H1 (cell line): ENCODE results near the gene DES. TPM values are rescaled to one million over a fixed set of nuclear protein-coding genes. Genes with fewer than 3 reads are reported as not detected.

ENCODE experiments used
- CTCF ChIA-PET: fragments of 300-600 bp; sonication (Branson Sonifier 250); formaldehyde crosslinking; loops from one replicate; lab custom pipeline; 2021; ENCODE audit not compliant: partially characterized antibody; lab: Charles Lee
- POLR2A ChIA-PET: fragments of 300-600 bp; sonication (Branson Sonifier 250); formaldehyde crosslinking; loops from one replicate; lab custom pipeline; 2021; ENCODE audit warnings: inconsistent platforms; ENCODE audit not compliant: partially characterized antibody; lab: Charles Lee
- DNase-seq, 2 experiments: peaks; one replicate each; pipeline versions ENCODE4 v3.0.0 to v3.0.0-alpha.2; 2010 to 2022; ENCODE audit warnings: low spot score in 2 of 2, low read depth in 1 of 2, mixed read lengths in 1 of 2
- FAIRE-seq: peaks from 2 replicates; lab custom pipeline; 2011; peaks lifted over from hg19 to GRCh38; lab: Jason Lieb, UNC
- H2AFZ ChIP-seq: 2 replicates; pipeline ENCODE4 v1.8.1; 2012; ENCODE audit warnings: low read length, inconsistent platforms
- H2AK5ac ChIP-seq: 2 replicates; pipeline ENCODE4 v1.6.1; 2013; ENCODE audit warnings: low read depth, low read length
- H2BK120ac ChIP-seq: replicated peaks from 2 replicates; pipeline ENCODE3; 2013; ENCODE audit warnings: low read depth, low read length, inconsistent platforms
- H2BK12ac ChIP-seq: 2 replicates; pipeline ENCODE4 v1.6.1; 2013; ENCODE audit warnings: low read depth, low read length
- H2BK15ac ChIP-seq: 2 replicates; pipeline ENCODE4 v1.6.1; 2013; ENCODE audit warnings: low read length
- H2BK20ac ChIP-seq: 2 replicates; pipeline ENCODE4 v1.6.1; 2013; ENCODE audit warnings: low read length
- H2BK5ac ChIP-seq: 2 replicates; pipeline ENCODE4 v1.6.1; 2013; ENCODE audit warnings: low read depth, low read length
- H3K14ac ChIP-seq: 2 replicates; pipeline ENCODE4 v1.6.1; 2013; ENCODE audit warnings: inconsistent platforms; ENCODE audit not compliant: insufficient read length
- H3K18ac ChIP-seq: 2 replicates; pipeline ENCODE4 v1.6.1; 2013; ENCODE audit warnings: low read length; ENCODE audit errors: extremely low read depth
- H3K23ac ChIP-seq: 2 replicates; pipeline ENCODE4 v1.6.1; 2013; ENCODE audit warnings: inconsistent platforms; ENCODE audit not compliant: insufficient read length
- H3K23me2 ChIP-seq: 2 replicates; pipeline ENCODE4 v1.6.1; 2013; ENCODE audit warnings: low read depth, low read length
- H3K27ac ChIP-seq: 2 replicates; pipeline ENCODE4 v1.6.1; 2011; ENCODE audit warnings: low read depth, low read length, inconsistent platforms
- H3K27me3 ChIP-seq, 4 experiments: replicated peaks in 1 of 4; 1 replicate in 1 of 4; 2 replicates in 3 of 4; pipeline versions ENCODE4 v1.6.1 to v1.8.1; 2011 to 2013; ENCODE audit warnings: low read length in 3 of 4, mild to moderate bottlenecking in 3 of 4, inconsistent platforms in 2 of 4, mixed read lengths in 2 of 4, moderate library complexity in 1 of 4; ENCODE audit not compliant: control insufficient read depth in 3 of 4, insufficient read depth in 3 of 4; ENCODE audit errors: extremely low read depth in 1 of 4
- H3K36me3 ChIP-seq, 4 experiments: 2 replicates each; pipeline versions ENCODE4 v1.6.1 to v1.8.1; 2011 to 2013; ENCODE audit warnings: mild to moderate bottlenecking in 4 of 4, low read length in 3 of 4, moderate library complexity in 2 of 4, control low read depth in 1 of 4, inconsistent platforms in 1 of 4; ENCODE audit not compliant: insufficient read depth in 4 of 4, control insufficient read depth in 2 of 4
- H3K4ac ChIP-seq: replicated peaks from 2 replicates; pipeline ENCODE3; 2013; ENCODE audit warnings: low read length, low read depth, mixed read lengths, inconsistent platforms; ENCODE audit not compliant: insufficient read length
- H3K4me1 ChIP-seq, 4 experiments: replicated peaks in 1 of 4; 1 replicate in 1 of 4; 2 replicates in 3 of 4; pipeline versions ENCODE4 v1.6.1 to v1.8.1; 2011 to 2013; ENCODE audit warnings: low read length in 3 of 4, inconsistent platforms in 2 of 4, mixed read lengths in 1 of 4; ENCODE audit not compliant: insufficient read depth in 4 of 4, control insufficient read depth in 3 of 4
- H3K4me2 ChIP-seq, 2 experiments: 2 replicates each; pipeline versions ENCODE4 v1.6.1 to v1.8.1; 2011 to 2013; ENCODE audit warnings: low read depth in 2 of 2, low read length in 2 of 2, control low read depth in 1 of 2, inconsistent platforms in 1 of 2, mild to moderate bottlenecking in 1 of 2; ENCODE audit not compliant: insufficient read depth in 1 of 2
- H3K4me3 ChIP-seq, 4 experiments: fragments of 200-600, 300-600 bp in 1 of 4; sonication (generic), shearing (Covaris generic), sonication (Bioruptor Twin) in 1 of 4; 2 replicates each; pipeline versions ENCODE4 v1.5.1 to v1.8.1; 2011 to 2016; ENCODE audit warnings: low read length in 4 of 4, low read depth in 3 of 4, control low read depth in 2 of 4, inconsistent platforms in 2 of 4, mild to moderate bottlenecking in 2 of 4, mixed read lengths in 1 of 4, moderate library complexity in 1 of 4; ENCODE audit not compliant: insufficient read depth in 2 of 4; ENCODE audit errors: extremely low read depth in 1 of 4
- H3K56ac ChIP-seq: replicated peaks from 2 replicates; pipeline ENCODE3; 2013; ENCODE audit warnings: low read depth, mild to moderate bottlenecking, mixed read lengths, low read length, inconsistent platforms; ENCODE audit not compliant: insufficient read length
- H3K79me1 ChIP-seq: 2 replicates; pipeline ENCODE4 v1.6.1; 2013; ENCODE audit warnings: low read depth, low read length, control low read depth
- H3K79me2 ChIP-seq, 2 experiments: 2 replicates each; pipeline versions ENCODE4 v1.6.1 to v1.8.1; 2012 to 2013; ENCODE audit warnings: low read length in 2 of 2, mild to moderate bottlenecking in 2 of 2, inconsistent platforms in 1 of 2; ENCODE audit not compliant: insufficient read depth in 2 of 2, control insufficient read depth in 1 of 2
- H3K9ac ChIP-seq, 4 experiments: replicated peaks in 1 of 4; 1 replicate in 1 of 4; 2 replicates in 3 of 4; pipeline versions ENCODE4 v1.6.1 to v1.8.1; 2011 to 2013; ENCODE audit warnings: low read depth in 3 of 4, low read length in 3 of 4, control low read depth in 2 of 4, mild to moderate bottlenecking in 2 of 4, moderate library complexity in 2 of 4, inconsistent platforms in 1 of 4; ENCODE audit errors: extremely low read depth in 1 of 4
- H3K9me3 ChIP-seq, 2 experiments: 2 replicates each; pipeline versions ENCODE4 v1.6.1 to v1.8.1; 2012 to 2013; ENCODE audit warnings: mild to moderate bottlenecking in 2 of 2, moderate library complexity in 2 of 2, control low read depth in 1 of 2, inconsistent platforms in 1 of 2, low read depth in 1 of 2, low read length in 1 of 2, mixed read lengths in 1 of 2; ENCODE audit not compliant: insufficient read depth in 2 of 2
- H4K20me1 ChIP-seq, 2 experiments: replicated peaks in 1 of 2; 2 replicates each; pipeline versions ENCODE3 to v1.8.1; 2011 to 2013; ENCODE audit warnings: inconsistent platforms in 2 of 2, low read length in 2 of 2, mild to moderate bottlenecking in 1 of 2; ENCODE audit not compliant: insufficient read depth in 2 of 2, control insufficient read depth in 1 of 2
- H4K5ac ChIP-seq: 2 replicates; pipeline ENCODE4 v1.6.1; 2013; ENCODE audit warnings: low read length, low read depth, mixed read lengths, inconsistent platforms; ENCODE audit not compliant: insufficient read length
- H4K8ac ChIP-seq: 2 replicates; pipeline ENCODE4 v1.8.0; 2013; ENCODE audit warnings: mild to moderate bottlenecking, moderate library complexity, low read length, inconsistent platforms; ENCODE audit not compliant: insufficient read depth; ENCODE audit errors: extremely low read depth
- H4K91ac ChIP-seq: replicated peaks from 2 replicates; pipeline ENCODE3; 2013; ENCODE audit warnings: low read length, mixed read lengths, inconsistent platforms; ENCODE audit not compliant: insufficient read length
- EZH2 ChIP-seq: fragments of 200-600 bp; sonication (generic); IDR thresholded peaks from 2 replicates; pipeline ENCODE4 v1.7.1; 2012; ENCODE audit warnings: low read depth, mild to moderate bottlenecking, moderate library complexity, low read length, inconsistent platforms; ENCODE audit not compliant: severe bottlenecking
- HDAC6 ChIP-seq: IDR thresholded peaks from one replicate; pipeline ENCODE4 v1.7.1; 2012; ENCODE audit warnings: low read depth, mild to moderate bottlenecking, inconsistent platforms, low read length, moderate library complexity
- SUZ12 ChIP-seq: fragments of 200-600 bp; sonication (generic); IDR thresholded peaks from 2 replicates; pipeline ENCODE4 v1.6.1; 2012; ENCODE audit warnings: mild to moderate bottlenecking, inconsistent platforms, low read length, moderate library complexity, mixed read lengths
- WGBS, 2 experiments: shearing (Covaris generic) in 1 of 2; methylation state at CpG; one replicate each; pipeline versions ENCODE4 v1.1.6 to v1.1.7; 2013 to 2015; ENCODE audit warnings: low lambda C conversion rate in 2 of 2, mixed read lengths in 2 of 2, inconsistent platforms in 1 of 2, low coverage in 1 of 2, missing lambda C conversion rate in 1 of 2; ENCODE audit not compliant: insufficient replicate concordance in 2 of 2, insufficient coverage in 1 of 2, insufficient read length in 1 of 2; ENCODE audit errors: extremely low coverage in 1 of 2, missing lambda C conversion rate in 1 of 2; 5-methylcytosine and 5-hydroxymethylcytosine counted together
- polyA plus RNA-seq, 7 experiments: library from polyadenylated mRNA; depleted of rRNA in 3 of 7; stranded (reverse) in 5 of 7; unstranded in 2 of 7; fragments of >200 nt in 5 of 7; fragments of 200-250 nt in 2 of 7; gene quantifications; 1 replicate in 5 of 7; 2 replicates in 1 of 7; 4 replicates in 1 of 7; pipeline versions ENCODE4 v1.2.1 to v1.2.3, GENCODE V29; 2011 to 2013; ENCODE audit warnings: missing spikeins in 2 of 7, mixed read lengths in 2 of 7
- total RNA-seq: library from RNA; stranded (reverse); fragmentation: NEBNext Ultra II Directional; extraction: Animal tissue kit (Norgen Biotek cat#: 25700); gene quantifications from 2 replicates; pipeline ENCODE4 v1.2.1, GENCODE V29; 2021
- TF ChIP-seq, protein P1 (sequence below): IDR thresholded peaks from 2 replicates; pipeline ENCODE4 v1.6.1; 2011; ENCODE audit warnings: low read length, improper control_type of control experiment

DES gene
- total and polyA plus RNA-seq, 2 of the 8 experiments (the other 6 are each of a cell fraction or from before 2014, with no cell fraction given): 1.8 to 4.3 TPM

DNA sequence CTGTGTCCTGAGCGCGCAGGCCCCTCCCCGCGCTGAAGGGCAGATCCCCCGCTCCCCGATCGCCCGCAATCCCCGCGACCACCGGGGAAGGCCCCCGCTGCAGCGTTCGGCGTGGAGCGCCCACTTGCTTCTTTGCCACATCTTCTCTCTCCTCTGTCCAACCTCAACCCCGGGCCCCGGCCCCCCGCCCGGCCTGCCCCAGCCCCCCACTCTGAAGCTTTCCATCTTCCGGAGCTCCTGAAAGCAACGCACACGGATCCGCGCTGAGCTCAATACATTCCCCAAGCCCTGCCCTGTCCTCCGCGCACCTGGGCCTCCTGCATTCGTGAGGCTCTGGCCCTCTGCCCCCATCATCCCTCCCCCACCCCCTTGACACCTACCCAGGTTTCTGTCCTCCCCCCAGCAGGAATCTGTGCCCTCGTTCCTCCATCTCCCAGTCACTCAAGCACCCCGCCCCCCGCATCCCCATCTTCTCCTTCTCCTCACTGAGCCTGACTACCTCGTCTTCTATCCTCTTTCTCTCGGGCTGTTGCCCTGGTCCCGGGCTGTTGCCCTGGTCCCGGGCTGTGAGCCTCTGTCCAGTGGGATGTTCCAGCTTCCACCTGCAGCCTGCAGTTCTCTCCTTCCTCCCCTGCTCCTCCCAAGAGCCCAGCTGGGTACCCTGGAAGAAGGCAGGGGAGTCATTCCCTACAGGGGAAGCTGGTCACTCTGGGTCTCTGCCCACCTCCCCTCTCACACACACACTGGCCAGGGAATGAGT is 24.3 kb downstream of the DES start:
- FAIRE-seq: no peak
- WGBS, 2 experiments: 21% methylated on average over 7 of the region's 35 CpGs; no CpG with 5 or more reads in 1 of the 2 experiments
- no peak overlapping the region for H2BK20ac ChIP-seq
- H2BK5ac ChIP-seq: no peak overlapping the region
- TF ChIP-seq SUZ12: 0 out of 2 replicates have a peak, but pooled peaks have one; percentile 24
- no peak for TF ChIP-seq HDAC6
- peak; percentile 36 for TF ChIP-seq EZH2
- TF ChIP-seq, protein P1, sequence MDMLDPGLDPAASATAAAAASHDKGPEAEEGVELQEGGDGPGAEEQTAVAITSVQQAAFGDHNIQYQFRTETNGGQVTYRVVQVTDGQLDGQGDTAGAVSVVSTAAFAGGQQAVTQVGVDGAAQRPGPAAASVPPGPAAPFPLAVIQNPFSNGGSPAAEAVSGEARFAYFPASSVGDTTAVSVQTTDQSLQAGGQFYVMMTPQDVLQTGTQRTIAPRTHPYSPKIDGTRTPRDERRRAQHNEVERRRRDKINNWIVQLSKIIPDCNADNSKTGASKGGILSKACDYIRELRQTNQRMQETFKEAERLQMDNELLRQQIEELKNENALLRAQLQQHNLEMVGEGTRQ: no peak
- peaks cover 0 to 14% of the 10 kb centered on the region in 2 experiments for H4K20me1 ChIP-seq
- CTCF ChIA-PET: interaction anchor here (1.1 to 113.1 kb wide), 4 partner anchors 16 to 54 kb away, joined by 3 to 7248 read pairs (median 3717); partner anchors contain the start of genes ASIC4, CHPF, DES and GMPPA
- no peak overlapping the region for H3K4ac ChIP-seq
- no peak overlapping the region for H3K56ac ChIP-seq
- H4K91ac ChIP-seq: no peak overlapping the region
- no peak overlapping the region for H3K23ac ChIP-seq
- H3K9me3 ChIP-seq: no peaks in the 10 kb centered on the region
- no peak overlapping the region for H2BK120ac ChIP-seq
- no peak overlapping the region for H3K9ac ChIP-seq
- peak overlapping the region; percentile 19; the same call in 1 of the 2 replicates for H3K18ac ChIP-seq
- no peaks in the 10 kb centered on the region for H3K36me3 ChIP-seq
- 0 out of 2 replicates have a peak overlapping the region, but pooled peaks have one; percentile 4 for H2BK15ac ChIP-seq
- POLR2A ChIA-PET: interaction anchor here (1.0 to 1.6 kb wide), 5 partner anchors 15 to 85 kb away, joined by 3 to 5 read pairs (median 4); no protein-coding TSS in a partner anchor
- no peaks in the 10 kb centered on the region for H3K79me1 ChIP-seq
- H3K79me2 ChIP-seq: no peaks in the 10 kb centered on the region
- H2BK12ac ChIP-seq: peak overlapping the region; percentile 63; the same call in 1 of the 2 replicates
- H3K23me2 ChIP-seq: peaks cover 6% of the 10 kb centered on the region; the same call in 1 of the 2 replicates
- peak overlapping the region; percentile 29 to 66 (median 48); a peak in 7 of 8 replicates for H3K4me3 ChIP-seq
- H3K4me1 ChIP-seq: peaks cover 0 to 21% (median 8%) of the 10 kb centered on the region in 4 experiments; a peak in 6 of 7 replicates
- no peak for DNase-seq
- H2AFZ ChIP-seq: no peak overlapping the region
- H2AK5ac ChIP-seq: no peak overlapping the region
- no peak overlapping the region for H3K14ac ChIP-seq
- peaks cover 3 to 23% (median 17%) of the 10 kb centered on the region in 4 experiments for H3K27me3 ChIP-seq
- no peak overlapping the region for H4K5ac ChIP-seq
- no peak overlapping the region for H4K8ac ChIP-seq
- no peak overlapping the region for H3K27ac ChIP-seq
- peak overlapping the region; percentile 64 to 71 for H3K4me2 ChIP-seq
